ENCODE results near the gene NELFA. TPM values are rescaled to one million over a fixed set of nuclear protein-coding genes. Genes with fewer than 3 reads are reported as not detected.
A peak's percentile ranks its signal among the peaks of the same experiment; 100 is the strongest.

NELFA gene
- total RNA-seq, 4 donors from 2014 or later, result 23.1 to 36.8 (median 25.0) TPM

DNA sequence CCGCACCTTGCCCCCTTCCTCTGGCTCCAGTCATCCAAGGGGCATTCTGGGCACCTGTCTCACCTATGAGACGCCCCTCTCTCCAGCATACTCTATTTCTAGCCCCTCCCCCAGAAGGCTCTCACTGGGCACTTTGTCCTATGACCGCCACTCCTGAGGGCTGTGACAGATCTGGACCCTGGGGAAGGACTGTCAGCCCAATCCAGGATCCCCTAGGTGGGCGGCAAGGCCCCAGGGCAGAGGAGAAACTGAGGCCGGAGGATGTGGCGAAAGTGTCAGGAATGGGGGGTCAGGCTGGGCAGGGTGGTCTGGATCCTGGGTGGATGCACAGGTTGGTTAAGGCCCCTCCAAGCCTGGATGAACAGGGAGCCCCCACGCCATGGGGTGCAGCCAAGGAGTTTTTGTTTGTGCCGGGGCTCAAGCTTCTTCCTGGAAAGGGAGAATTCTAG lies 34.2 kb upstream of the NELFA start:
- DNase-seq, result no peak
- Histone ChIP-seq H3K9me3 (no peaks in the 10 kb centered on the region), H3K27me3 (peaks cover 8 to 90% (median 15%) of the 10 kb centered on the region in 4 donors), H3K27ac (no peak overlapping the region), H3K4me3 (peak overlapping the region in 2 of 4 donors; percentile 76 to 79), H3K36me3 (no peaks in the 10 kb centered on the region), H3K4me1 (peaks cover 21 to 39% (median 24%) of the 10 kb centered on the region in 3 donors)
- 89 to 93% methylated on average over 3 of the region's 8 CpGs for WGBS, 2 donors
- TF ChIP-seq, protein P1, sequence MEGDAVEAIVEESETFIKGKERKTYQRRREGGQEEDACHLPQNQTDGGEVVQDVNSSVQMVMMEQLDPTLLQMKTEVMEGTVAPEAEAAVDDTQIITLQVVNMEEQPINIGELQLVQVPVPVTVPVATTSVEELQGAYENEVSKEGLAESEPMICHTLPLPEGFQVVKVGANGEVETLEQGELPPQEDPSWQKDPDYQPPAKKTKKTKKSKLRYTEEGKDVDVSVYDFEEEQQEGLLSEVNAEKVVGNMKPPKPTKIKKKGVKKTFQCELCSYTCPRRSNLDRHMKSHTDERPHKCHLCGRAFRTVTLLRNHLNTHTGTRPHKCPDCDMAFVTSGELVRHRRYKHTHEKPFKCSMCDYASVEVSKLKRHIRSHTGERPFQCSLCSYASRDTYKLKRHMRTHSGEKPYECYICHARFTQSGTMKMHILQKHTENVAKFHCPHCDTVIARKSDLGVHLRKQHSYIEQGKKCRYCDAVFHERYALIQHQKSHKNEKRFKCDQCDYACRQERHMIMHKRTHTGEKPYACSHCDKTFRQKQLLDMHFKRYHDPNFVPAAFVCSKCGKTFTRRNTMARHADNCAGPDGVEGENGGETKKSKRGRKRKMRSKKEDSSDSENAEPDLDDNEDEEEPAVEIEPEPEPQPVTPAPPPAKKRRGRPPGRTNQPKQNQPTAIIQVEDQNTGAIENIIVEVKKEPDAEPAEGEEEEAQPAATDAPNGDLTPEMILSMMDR (IDR thresholded peaks at IDR 0.05), result no peak
- no peak for TF ChIP-seq POLR2A (IDR thresholded peaks at IDR 0.05)
- intact Hi-C loops (cut with DNase I), result no loop called here

DNA sequence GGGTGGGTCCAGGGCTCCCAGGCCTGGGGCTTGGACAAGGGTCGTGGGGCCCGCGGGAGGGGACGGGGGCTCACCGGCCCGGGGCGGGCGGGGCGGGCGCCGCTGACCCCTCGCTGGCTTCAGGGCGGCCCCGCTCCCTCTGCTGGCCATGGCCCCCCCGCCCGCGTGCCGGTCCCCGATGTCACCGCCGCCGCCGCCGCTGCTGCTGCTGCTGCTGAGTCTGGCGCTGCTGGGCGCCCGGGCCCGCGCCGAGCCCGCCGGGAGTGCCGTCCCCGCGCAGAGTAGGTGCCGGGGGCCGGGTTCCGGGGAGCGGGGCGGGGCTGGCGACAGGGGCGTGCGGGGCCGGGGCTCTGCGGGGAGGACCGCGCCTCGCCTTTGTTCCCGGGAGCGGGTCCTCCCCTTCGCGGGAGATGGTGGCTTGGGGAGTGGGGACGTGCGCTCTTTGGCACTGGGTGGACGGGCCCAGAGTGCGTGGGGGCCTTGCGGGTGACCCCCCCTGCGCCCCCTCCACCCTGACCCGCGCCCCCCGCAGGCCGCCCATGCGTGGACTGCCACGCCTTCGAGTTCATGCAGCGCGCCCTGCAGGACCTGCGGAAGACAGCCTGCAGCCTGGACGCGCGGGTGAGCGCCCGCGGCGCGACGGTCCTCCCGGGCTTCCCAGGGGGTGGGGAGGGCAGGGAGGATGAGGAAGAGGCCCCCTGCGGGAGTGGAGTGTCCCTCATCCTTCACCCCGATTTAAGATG lies 33.6 kb upstream of the NELFA start:
- H3K4me1 ChIP-seq, result peaks cover 21 to 39% (median 24%) of the 10 kb centered on the region in 3 donors
- peak overlapping the region; percentile 49 to 79 (median 64) for H3K4me3 ChIP-seq
- no peak for DNase-seq
- H3K27me3 ChIP-seq, result peaks cover 8 to 84% (median 15%) of the 10 kb centered on the region in 4 donors
- intact Hi-C loops (cut with DNase I), result no loop called here
- TF ChIP-seq, protein P1 (IDR thresholded peaks at IDR 0.05), result no peak
- no peak for TF ChIP-seq POLR2A (IDR thresholded peaks at IDR 0.05)
- no peaks in the 10 kb centered on the region for H3K9me3 ChIP-seq
- peak overlapping the region in 1 of 4 donors; percentile 36 for H3K27ac ChIP-seq
- no CpG with 5 or more reads among the region's 80 CpGs for WGBS, 2 donors
- H3K36me3 ChIP-seq, result no peaks in the 10 kb centered on the region

DNA sequence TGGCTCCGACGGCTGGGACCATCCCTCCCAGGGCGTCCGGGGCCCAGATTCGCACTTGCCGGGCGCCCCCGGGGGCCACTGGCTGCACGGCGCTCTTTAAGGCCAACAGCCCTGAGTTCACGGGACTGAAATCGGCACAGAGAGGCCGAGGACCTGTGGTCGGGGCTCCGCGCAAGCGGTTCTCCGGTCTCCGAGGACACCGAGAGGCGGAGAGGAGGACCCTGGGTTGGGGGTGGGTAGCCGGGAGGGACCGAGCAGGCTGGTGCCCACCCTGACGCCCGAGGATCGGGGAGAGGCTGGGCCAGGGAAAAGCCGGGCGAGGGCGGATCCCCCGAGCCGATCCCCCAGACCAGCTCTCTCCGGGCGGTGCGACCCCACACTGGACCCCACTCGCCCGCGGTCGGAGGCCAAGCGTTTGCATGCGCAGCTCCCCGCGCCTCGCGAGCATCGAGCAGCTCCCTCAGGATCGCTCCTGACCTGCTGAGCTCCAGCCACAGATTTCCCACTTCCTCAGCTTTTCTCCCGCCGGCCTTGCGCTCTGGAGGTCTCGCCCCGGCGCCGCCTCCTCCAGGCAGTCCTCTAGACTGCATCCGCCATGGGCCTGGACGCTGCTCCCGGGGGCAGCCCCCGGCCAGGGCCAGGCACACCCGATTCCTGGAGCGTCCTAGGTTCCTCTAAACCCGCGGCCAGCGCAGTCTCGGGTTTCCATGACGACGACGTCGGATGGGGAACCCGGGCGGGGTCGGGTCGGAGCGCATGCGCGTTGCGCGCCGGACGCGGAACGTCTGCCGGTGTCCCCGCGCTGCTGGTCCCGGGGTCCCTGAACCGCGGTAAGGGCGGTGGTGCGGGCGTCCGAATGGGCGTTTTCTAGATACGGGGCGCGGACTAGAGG lies 32.7 kb upstream of the NELFA start:
- peak overlapping the region in 1 of 4 donors; percentile 36 for H3K27ac ChIP-seq
- H3K27me3 ChIP-seq, result peaks cover 8 to 83% (median 15%) of the 10 kb centered on the region in 4 donors
- intact Hi-C loops (cut with DNase I), result no loop called here

DNA sequence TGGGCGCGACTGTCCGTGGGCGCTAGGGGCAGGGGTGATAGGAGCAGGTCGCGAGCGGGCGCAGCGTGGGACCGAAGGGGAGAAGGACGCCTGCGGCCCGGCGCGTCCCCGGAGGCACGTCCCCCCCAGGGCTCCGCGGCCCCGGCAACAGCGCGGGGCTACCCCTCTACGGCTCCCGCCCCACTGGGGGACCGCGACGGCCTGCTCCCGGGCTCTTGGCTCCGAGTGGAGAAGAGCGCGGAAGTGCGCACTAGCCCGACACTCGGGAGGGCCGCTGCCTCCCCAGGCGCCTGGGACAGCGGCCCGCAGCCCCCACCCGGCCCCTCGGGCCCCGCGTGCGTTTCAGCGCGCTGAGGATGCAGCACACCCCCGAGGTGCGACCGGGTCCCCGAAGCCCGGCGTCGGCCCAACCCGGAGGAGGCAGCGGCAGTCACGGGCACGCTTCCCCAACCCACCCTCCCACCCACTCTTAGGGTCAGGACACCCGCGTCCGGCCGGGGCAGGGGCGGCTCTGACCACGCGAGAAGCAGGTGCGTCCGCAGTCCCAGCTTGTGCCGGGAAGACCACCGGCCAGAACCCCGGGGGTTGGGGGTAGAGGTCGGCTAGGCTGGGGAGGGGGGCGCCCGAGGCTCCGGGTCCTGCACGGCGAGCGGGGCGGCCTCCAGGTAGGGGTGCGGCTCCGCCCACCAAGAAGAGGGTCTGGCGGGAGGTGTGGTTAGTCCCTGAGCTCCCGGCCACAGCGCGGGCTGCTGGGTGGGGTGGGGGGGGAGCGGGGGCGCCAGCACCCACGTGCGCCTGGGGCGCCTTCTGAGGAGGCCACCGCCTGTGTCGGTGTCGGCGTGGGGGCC lies 31.8 kb upstream of the NELFA start:
- peaks cover 8 to 84% (median 15%) of the 10 kb centered on the region in 4 donors for H3K27me3 ChIP-seq
- no peak for DNase-seq
- H3K9me3 ChIP-seq, result no peaks in the 10 kb centered on the region
- intact Hi-C loops (cut with DNase I), result no loop called here
- WGBS, 2 donors, result 17% methylated on average over 9 of the region's 91 CpGs; no CpG with 5 or more reads in 1 of the 2 donors
- no peaks in the 10 kb centered on the region for H3K36me3 ChIP-seq
- H3K27ac ChIP-seq, result no peak overlapping the region
- peak overlapping the region; percentile 49 to 79 (median 64) for H3K4me3 ChIP-seq
- H3K4me1 ChIP-seq, result peaks cover 21 to 32% (median 24%) of the 10 kb centered on the region in 3 donors
- TF ChIP-seq, protein P1 (IDR thresholded peaks at IDR 0.05), result no peak

More for the DNA sequence above, 32.7 kb upstream of the NELFA start:
- Histone ChIP-seq H3K9me3 (no peaks in the 10 kb centered on the region), H3K4me1 (peaks cover 21 to 32% (median 24%) of the 10 kb centered on the region in 3 donors), H3K36me3 (no peaks in the 10 kb centered on the region), H3K4me3 (peak overlapping the region; percentile 49 to 79 (median 64))
- TF ChIP-seq, protein P1 (IDR thresholded peaks at IDR 0.05), result no peak
- TF ChIP-seq POLR2A (IDR thresholded peaks at IDR 0.05), result no peak
- DNase-seq, result peak; percentile 13
- WGBS, 2 donors, result 1% methylated on average over 16 of the region's 94 CpGs; no CpG with 5 or more reads in 1 of the 2 donors
